HepG2 (cell line): ENCODE results near the gene RORB.

Source experiments
- CEBPB ChIP-seq: IDR thresholded peaks from 2 replicates; pipeline ENCODE4 v1.6.1; 2011; ENCODE audit warnings: low read depth, low read length, improper control_type of control experiment, borderline replicate concordance
- SMC3 ChIP-seq: IDR thresholded peaks from 2 replicates; pipeline ENCODE4 v1.6.1; 2011; ENCODE audit warnings: low read length, improper control_type of control experiment
- ZNF777 ChIP-seq: sonication (generic); formaldehyde crosslinking; IDR thresholded peaks from 2 replicates; pipeline ENCODE4 v1.4.0; 2020; ENCODE audit warnings: missing genetic modification reagents

DNA sequence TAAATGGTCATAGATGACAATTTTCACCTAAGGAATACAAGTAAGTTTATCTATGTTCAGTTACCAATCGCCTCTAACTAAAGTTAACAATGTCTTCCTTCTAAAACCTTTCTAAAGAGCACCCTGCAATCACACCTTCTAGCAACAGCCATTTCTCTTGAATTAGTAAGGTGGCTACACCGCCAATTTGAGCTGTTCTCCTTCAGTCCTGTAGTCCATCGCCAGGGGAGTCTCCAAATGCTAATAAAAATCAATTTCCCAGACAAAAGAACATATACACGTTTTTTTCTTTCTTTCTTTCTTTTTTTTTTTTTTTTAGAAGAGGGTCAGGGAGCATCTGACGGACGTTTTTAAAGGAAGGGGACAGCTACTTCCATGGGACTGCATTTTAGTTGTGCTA, 729 bp upstream of the RORB start:
- no peak for TF ChIP-seq SMC3
- TF ChIP-seq ZNF777 (CRISPR knock-in tag) = no peak
- no peak for TF ChIP-seq CEBPB
